ENCODE results near the gene GPR180. TPM values are rescaled to one million over a fixed set of nuclear protein-coding genes. Genes with fewer than 3 reads are reported as not detected.

The GPR180 gene
- 1 to 10 TPM; 3.4 to 3.7 TPM for total RNA-seq
- long read RNA-seq, full-length matches to known transcripts = 9 of 18 reads
- long read RNA-seq, partial matches to known transcripts = 0 of 18 reads
- long read RNA-seq, other reads (novel, unspliced or antisense) = 9 of 18 reads

DNA sequence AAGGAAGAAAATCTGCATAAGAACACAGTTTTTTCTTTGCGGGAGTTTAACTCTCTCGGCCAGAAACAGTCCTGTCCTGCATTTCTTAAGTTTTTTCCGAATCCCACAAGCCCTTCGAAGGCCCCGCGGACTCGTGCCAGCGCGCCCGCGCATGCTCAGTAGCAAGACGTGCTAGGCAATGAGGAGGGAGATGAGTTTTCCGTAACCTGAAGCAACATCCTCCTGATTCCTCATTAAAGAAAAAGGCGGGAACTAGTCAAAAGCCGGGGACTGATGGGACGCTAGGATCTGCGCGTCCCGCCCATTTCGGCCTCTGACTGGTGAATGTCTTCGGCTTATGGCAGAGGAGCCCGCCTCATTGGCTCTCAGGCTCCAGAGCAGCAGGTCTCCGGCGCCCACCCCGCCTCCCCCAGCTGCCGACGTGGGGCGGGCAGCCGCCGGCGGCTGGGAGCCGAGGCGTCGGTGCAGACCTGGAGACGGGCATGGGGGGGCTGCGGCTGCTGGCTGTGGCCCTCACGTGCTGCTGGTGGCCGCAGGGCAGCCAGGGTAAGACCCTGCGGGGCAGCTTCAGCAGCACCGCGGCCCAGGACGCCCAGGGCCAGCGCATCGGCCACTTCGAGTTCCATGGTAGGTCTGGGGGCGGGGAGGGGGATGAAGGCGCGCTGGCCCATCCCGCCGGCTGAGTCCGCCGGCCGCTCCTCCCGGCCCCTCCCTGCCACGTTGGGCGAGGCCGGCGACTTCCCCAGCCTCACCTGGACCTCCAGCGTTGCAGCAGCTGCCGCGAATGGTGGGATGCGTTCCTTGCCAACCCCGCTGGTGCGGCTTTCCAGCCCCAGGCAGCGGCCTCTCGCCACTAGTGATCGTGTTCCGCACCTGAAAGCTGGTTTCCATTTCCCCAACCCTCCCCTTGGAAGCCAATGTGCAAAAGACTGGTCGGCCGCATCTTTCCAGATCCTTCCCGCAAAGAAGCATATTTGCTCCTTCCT, at the start of gene GPR180:
Gene GPR180 (plus strand): TSS at position 412 of the 986 bp plus-strand sequence. CDS start 71 bp downstream, at position 483.
- DNase-seq = peak; percentile 96 to 98
- intact Hi-C loops (cut with DNase I, micrococcal nuclease) = no loop called here

DNA sequence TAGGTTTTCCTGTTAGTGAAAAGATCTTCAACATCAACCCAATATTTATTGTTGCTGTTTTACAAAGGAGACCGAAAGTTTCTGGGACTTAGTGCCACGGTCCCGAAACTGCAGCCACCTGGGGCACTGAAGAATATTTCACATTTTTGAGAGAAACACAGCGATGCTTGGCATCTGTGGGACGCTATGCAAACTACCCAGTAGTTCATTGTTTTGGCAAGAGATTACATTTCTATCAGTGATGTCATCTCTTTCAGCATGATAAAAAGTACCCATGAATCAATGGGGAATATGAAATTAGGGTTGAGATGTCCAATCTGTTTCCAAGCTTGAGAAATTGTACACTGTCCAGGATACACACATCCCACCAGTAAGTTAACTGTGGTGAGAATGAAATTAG, 49.6 kb upstream of the GPR180 start:
- intact Hi-C loops (cut with DNase I, micrococcal nuclease) = no loop called here
- DNase-seq (no peak), ATAC-seq (no peak)

More for the DNA sequence above, at the start of gene GPR180:
- peak; percentile 98 for ATAC-seq

DNA sequence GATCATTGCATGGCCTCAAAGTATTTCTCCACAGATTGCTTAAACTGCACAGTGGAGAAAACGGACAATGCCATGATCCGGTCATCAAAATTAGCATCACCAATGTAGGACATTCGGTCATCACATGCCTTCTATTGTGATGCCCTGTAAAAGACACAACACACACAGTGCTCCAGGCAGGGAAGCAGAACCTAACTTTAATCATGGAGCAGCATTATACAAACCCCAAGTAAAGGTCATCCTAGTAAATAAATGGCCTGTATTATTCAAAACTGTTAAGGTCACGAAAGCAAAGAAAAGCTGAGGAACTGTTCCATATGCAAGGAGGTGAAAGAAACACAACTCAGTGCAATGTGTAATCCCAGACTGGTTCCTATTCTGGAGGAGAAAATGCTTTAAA, 47.9 kb upstream of the GPR180 start:
- intact Hi-C loops (cut with DNase I, micrococcal nuclease) = no loop called here
- DNase-seq (no peak), ATAC-seq (no peak)

DNA sequence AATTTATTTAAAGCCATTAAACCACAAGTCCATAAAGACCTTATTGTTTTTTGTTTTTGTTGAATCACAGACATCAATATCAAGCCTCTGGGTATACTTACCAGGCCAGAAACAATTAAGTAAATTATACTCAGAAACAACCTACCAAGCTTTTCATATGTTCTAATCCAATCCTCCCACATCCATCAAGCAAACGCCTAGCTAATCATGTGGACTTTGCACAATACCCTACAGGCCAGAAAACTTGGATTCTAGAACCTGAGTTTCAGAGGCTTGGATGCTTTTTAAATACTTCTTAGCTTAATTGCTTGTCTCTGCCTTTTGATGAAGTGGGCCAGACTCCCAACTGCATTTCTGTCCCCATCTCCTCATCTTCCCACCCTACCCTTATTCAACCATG, 45.6 kb upstream of the GPR180 start:
- DNase-seq (no peak), ATAC-seq (no peak)
- intact Hi-C loops (cut with DNase I, micrococcal nuclease) = no loop called here

DNA sequence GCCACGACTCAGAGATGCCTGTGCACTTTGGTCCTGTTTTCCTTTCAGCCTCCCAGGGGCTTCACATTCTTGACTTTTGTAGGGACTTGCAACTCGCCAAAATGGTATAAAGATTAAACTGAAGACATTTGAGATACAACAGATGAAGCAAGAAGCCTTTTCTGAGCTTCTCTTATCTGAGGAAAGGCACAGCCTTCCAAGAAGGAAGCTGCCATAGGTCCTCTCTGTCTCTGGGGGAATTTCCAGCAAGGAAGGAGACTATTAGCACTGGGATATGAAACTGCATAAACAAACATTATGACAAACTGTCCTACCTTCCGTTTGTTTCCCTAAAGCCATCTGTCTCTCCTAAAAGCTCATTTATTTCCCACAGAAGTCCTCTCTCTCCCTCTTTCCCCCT, 45.0 kb upstream of the GPR180 start:
- DNase-seq = no peak
- intact Hi-C loops (cut with DNase I, micrococcal nuclease) = no loop called here
- no peak for ATAC-seq

DNA sequence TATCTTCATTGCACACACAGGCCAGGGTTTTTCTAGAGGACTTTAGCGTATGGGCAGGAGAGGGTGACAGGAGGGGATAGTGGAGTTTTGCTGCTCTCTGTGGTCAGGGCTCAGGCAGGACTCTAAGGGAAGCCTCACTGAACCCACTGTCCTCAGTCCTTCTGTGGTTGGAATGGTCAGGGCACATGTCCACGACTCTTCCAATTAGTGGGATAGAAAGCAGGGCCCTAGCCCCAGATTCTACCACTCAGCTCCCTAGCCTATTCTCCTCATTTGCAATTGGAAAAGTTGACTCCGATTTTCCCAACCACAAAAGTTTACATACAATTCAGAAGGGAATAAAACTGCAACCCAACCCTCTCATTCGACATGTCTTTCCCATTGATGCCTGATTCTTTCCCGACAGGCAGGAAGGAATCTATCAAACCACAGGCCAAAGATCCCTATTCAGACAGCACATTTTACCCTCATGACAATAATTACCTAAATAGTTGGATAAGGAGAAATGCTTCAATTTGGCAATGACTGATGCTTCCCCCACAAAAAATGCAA, 43.9 kb upstream of the GPR180 start:
- intact Hi-C loops (cut with DNase I, micrococcal nuclease) = no loop called here
- ATAC-seq = no peak
- DNase-seq = no peak

DNA sequence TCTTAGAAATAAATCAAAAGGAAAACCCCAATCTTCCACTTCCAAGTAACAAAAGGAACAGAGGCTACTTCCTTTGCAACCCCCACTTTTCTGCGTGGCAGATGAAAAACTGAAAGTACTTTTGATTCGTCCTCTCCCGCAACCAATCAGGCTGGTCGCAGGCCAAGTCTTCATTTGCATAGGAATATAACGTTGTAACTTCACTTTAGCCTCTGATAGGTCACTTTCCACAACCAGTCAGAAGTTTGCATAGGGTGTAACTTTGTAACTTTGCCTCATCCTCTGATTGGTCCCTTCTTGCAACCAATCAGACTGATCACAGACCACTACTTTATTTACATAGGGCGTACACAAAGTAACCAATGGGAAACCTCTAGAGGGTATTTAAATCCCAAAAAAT, 42.9 kb upstream of the GPR180 start:
- intact Hi-C loops (cut with DNase I, micrococcal nuclease) = no loop called here
- no peak for ATAC-seq
- no peak for DNase-seq

DNA sequence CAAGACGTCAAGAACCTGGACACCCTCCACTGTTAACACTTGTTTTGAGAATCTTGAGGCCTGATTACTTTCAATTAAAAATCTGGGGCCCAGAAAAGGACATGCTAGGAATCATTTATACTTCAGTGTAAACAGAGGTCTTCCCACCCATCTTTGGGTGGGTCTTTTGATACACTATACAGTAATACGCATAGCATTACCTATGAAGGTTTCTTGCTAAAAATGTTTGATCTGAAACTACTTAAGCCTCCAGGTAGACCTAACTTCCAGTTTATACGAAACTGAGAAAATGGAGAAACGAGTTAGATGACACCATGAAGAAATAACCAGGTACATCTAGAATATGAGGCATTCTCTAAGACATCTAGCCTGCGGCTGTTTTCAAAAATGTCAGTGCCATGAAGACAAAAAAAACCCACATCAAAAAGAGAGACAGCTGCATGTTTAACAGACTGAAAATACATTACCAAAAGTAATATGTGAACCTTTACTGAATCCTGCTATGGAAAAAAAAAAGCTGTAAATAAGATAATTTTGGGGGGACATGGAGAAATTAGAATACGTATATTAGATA, 42.3 kb upstream of the GPR180 start:
- intact Hi-C loops (cut with DNase I, micrococcal nuclease) = no loop called here
- ATAC-seq = no peak

DNA sequence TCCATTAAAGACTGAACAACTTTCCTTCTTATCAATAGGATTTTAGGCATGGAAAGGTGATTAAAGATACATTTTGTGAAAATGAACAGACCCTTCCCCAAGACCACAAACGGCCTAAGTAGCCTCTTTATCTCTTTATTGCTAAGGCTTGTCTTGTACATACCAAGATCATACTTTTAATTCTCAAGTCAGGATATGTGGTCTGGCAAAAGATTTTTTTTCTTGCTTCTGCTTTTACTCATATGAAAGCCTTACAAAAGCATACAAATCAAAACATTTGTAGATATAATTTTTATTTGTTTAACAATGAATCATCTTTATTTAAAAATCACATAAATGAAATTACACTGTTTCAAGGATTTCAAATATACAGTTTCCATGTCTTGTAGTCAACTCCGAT, 41.5 kb upstream of the GPR180 start:
- no peak for DNase-seq
- ATAC-seq = no peak
- intact Hi-C loops (cut with DNase I, micrococcal nuclease) = no loop called here

More for the DNA sequence above, 42.3 kb upstream of the GPR180 start:
- no peak for DNase-seq

DNA sequence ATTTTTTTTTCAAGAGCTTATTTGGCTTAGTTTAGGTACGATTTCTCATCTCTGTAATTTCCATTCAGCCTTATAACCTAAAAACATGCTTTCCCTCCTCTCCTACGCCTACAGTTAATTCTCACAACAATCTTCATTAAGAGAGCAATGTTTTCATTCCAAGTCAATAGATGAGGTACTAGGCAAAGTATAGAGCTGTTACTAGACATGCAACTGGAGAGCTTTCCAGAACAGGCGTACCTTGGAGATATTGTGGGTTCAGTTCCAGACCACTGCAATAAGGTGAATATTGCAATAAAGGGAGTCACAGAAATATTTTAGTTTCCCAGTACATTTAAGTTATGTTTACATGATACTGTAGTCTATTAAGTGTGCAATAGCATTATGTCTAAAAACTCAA, 40.5 kb upstream of the GPR180 start:
- ATAC-seq (no peak), DNase-seq (no peak)
- intact Hi-C loops (cut with DNase I, micrococcal nuclease) = no loop called here

DNA sequence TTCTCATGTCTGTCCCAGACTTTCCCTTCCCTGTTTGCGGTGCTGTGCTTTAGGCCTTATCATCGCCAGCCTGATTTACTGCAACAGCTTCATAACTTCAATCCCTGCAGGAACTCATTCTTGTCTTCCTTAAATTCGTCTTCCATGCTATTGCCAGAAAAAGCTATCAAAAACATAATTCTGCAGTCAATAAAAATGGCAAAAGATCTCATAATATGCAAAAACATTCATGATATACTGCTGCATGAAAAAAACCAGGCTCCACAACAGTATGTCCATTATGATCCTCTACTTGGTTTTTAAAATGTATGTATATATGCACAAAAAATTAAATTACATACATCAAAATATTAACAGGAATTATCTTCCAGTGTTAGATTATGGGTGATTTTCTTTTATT, 34.1 kb upstream of the GPR180 start:
- ATAC-seq = no peak
- DNase-seq = no peak
- intact Hi-C loops (cut with DNase I, micrococcal nuclease) = no loop called here

DNA sequence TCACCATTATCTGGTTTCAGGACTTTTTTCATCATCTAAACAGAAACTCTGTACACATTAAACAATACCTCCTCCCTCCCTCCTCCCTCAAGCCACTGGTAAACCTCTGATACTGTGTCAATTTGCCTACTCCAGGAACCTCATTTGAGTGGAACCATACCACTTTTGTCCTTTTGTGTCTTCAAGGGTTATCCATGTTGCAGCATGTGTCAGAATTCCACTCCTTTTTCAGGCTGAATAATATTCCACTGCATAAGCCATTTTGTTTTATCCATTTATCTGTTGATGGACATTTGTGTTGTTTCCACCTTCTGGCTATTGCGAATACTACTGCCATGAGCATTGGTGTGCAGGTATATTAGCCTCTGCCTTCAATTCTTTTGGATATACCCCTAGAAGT, 33.2 kb upstream of the GPR180 start:
- ATAC-seq = no peak
- DNase-seq = no peak
- intact Hi-C loops (cut with DNase I, micrococcal nuclease) = no loop called here

DNA sequence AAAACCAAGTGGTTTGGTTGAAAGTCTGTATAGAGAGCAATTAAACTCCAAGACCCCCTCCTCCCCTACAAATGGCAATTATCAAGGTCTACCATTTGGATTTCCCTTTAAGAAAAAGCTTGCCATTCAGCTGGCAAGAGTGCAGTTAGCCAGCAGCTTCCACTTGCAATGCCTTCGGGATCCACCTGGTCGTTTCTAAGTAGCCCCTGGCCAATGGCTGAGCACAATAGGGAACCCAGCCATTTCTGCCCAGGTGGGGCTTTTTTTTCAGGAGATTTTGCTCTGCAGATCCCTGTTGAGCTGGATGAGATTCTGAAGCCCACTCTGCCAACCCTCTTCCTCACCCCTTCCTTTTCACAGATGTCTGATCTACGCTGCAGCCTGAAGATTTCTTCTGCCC, 32.0 kb upstream of the GPR180 start:
- no peak for DNase-seq
- intact Hi-C loops (cut with DNase I, micrococcal nuclease) = no loop called here
- ATAC-seq = no peak

DNA sequence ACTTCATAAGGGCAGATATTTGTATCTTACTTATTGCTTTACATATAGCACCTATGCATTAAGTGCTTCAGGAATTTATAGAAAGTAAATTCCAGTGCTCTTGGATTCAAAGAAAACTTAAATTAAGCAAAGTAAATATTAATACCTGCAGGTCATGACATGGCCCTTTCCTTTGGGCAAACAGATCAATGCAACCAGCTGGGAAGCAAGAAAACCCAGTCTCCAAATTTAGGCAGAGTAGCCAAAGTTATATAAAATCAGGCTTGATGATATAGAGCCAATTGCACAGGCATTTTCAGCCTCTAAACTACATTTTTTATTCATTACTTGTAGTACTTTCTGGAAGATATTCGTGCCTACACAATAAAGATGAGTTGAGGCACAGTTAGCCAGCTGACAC, 22.6 kb upstream of the GPR180 start:
- no peak for DNase-seq
- no peak for ATAC-seq
- intact Hi-C loops (cut with DNase I, micrococcal nuclease) = no loop called here

DNA sequence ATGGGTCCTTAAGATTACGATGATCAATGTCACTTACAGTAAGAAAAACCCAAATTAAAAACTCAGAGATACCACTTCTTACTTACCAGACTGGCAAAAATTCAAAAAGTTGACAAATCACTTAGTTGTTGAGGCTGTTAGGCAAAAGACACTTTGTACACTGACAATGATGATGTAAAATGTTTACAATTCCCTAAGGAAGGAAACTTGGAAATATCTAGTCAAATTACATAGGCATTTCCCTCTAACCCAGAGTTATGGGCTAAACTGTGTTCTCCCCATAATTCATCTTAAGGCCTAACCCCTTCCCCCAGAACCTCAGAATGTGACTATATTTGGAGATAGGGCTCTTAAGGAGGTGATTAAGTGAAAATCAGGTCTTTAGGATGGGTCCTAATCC, 17.7 kb upstream of the GPR180 start:
- intact Hi-C loops (cut with DNase I, micrococcal nuclease) = no loop called here
- DNase-seq (no peak), ATAC-seq (no peak)

DNA sequence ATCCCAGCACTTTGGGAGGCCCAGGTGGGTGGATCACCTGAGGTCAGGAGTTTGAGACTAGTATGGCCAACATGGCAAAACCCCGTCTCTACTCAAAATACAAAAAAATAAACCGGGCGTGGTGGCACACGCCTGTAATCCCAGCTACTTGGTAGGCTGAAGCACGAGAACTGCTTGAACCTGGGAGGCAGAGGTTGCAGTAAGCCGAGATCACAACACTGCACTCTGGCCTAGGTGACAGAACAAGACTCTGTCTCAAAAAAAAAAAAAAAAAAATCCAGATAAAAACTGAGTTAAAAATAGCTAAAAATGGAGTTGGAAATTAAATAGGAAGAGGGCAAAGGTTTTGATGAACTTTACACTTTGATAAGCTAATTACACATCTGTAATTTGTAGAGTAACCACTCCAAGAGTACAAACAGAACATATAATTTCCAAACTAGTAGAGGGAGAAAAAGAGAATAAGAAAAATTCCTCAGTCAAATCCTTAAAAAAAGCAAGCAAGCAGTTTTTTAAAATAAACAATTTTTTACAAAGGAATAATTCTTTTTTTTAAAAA, 16.0 kb upstream of the GPR180 start:
- intact Hi-C loops (cut with DNase I, micrococcal nuclease) = no loop called here
- ATAC-seq = no peak
- no peak for DNase-seq

DNA sequence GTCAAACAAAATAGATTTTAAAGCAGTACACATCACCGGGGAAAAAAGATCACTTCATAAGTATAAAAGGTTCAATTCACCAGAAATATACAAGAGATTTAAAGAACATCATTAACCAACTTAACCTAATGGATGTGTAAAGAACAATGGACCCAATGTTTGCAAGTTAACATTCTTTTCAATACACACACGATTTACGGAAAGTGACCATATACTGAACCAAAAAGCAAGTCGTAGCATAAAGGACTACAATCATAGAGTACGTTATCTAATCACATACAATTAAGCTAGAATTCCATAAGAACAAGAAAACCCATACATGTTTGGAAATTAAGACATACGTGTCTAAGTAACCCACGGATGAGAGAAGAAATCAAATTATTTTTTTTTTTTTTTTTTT, 15.3 kb upstream of the GPR180 start:
- intact Hi-C loops (cut with DNase I, micrococcal nuclease) = no loop called here
- ATAC-seq (no peak), DNase-seq (no peak)

DNA sequence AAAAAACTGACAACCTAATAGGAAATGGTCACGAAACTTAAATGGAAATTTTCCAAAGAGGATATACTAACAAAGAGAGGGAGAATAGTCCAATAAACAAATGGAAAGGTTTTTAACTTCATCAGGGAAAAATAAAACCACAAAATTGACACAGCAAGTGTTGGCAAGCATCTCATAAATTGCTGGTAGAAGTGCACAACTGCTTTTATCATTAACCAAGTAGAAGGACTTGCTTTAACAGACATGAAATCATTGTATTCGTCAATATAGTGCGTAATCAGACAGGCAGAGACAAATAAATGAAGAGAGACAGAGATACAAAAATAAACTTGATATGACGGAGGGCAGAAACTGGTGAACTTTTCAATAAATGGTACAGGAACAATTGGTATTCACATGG, 13.1 kb upstream of the GPR180 start:
- intact Hi-C loops (cut with DNase I, micrococcal nuclease) = no loop called here
- ATAC-seq = no peak

DNA sequence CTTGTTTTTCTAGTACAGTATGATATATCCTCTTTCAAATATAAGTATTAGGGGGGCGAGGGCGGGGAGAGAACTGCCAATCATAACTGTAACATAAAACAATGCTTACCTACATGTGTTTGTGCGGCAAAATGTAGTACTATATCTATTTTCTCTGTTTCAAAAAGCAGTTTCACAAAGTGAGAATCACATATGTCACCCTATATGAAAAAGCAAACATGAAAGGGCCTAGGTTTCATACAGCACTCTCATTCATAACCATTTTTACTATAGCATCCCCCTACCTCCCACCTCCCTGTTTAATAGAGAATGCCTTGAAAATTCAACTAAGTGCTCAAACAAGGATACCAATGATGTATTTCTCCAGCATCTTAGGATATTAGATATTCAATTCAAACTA, 10.9 kb upstream of the GPR180 start:
- DNase-seq (no peak), ATAC-seq (no peak)
- intact Hi-C loops (cut with DNase I, micrococcal nuclease) = no loop called here

More for the DNA sequence above, 13.1 kb upstream of the GPR180 start:
- DNase-seq = no peak

Measured in left colon (tissue), 2 donors.